GM19239 (cell line): ENCODE measurements around the gene POMT2.
"Not testable (repeated sequence)": the region's sequence is repeated elsewhere in the genome, so short reads cannot be mapped to it uniquely, and the experiment has no call there.

Experiments
- DNase-seq: peaks from one replicate; pipeline ENCODE4 v3.0.0; 2011; ENCODE audit warnings: low spot score; ENCODE audit not compliant: insufficient read length
- FAIRE-seq: peaks from 2 replicates; lab custom pipeline; 2011; peaks lifted over from hg19 to GRCh38; lab: Jason Lieb, UNC

POMT2 gene, protein sequence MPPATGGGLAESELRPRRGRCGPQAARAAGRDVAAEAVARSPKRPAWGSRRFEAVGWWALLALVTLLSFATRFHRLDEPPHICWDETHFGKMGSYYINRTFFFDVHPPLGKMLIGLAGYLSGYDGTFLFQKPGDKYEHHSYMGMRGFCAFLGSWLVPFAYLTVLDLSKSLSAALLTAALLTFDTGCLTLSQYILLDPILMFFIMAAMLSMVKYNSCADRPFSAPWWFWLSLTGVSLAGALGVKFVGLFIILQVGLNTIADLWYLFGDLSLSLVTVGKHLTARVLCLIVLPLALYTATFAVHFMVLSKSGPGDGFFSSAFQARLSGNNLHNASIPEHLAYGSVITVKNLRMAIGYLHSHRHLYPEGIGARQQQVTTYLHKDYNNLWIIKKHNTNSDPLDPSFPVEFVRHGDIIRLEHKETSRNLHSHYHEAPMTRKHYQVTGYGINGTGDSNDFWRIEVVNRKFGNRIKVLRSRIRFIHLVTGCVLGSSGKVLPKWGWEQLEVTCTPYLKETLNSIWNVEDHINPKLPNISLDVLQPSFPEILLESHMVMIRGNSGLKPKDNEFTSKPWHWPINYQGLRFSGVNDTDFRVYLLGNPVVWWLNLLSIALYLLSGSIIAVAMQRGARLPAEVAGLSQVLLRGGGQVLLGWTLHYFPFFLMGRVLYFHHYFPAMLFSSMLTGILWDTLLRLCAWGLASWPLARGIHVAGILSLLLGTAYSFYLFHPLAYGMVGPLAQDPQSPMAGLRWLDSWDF

DNA sequence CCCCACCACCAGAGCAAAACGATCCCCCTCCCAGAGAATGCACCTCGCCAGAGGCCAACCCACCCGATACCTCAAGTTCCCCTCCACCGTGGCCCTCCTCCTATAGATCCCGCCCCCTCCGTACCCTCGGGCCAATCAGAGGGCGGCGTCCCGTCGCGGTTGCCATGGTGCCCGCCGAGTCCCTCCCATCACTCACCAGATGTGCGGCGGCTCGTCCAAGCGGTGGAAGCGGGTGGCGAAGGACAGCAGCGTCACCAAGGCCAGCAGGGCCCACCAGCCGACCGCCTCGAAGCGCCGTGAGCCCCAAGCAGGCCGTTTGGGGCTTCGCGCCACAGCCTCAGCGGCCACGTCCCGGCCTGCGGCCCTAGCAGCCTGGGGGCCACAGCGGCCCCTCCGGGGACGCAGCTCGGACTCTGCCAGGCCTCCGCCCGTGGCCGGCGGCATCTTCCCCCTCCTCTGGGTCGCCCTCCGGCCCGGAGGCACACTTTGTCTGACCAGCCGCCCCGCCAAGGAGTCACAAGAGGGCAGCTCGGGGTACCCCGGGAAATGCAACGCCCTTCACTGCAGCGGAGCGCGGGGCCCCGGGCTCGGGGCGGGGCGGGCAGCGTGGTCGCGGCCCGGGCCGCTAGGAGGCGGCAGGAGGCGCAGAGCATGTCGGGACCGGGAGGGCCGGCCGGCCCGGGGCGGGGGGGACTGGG, at the start of gene POMT2:
TSS of gene POMT2 (minus strand) at position 646 of the 698 bp plus-strand sequence. CDS start at position 444, 202 bp downstream.
- FAIRE-seq (peak; percentile 98), DNase-seq (peak; percentile 71)

DNA sequence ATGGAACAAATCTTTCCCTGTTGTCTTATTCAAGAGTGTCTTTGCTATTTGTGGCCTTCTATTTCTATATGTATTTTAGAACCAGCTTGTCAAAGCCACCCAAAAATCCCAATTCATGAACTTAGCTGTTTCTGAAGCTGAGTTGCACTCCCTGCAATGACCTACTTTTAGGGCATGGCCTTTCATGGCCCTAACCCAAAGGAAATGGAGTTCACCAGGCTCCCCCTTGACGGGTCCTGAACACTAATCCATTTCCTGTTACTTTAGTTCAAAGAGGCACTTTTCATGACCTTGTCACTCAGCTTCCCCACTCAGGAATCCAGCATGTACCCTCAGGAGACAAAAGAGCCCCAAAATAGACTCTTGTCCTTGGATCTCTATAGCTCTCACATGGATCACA, 48.6 kb upstream of the POMT2 start:
- FAIRE-seq (peak; percentile 81), DNase-seq (no peak)

DNA sequence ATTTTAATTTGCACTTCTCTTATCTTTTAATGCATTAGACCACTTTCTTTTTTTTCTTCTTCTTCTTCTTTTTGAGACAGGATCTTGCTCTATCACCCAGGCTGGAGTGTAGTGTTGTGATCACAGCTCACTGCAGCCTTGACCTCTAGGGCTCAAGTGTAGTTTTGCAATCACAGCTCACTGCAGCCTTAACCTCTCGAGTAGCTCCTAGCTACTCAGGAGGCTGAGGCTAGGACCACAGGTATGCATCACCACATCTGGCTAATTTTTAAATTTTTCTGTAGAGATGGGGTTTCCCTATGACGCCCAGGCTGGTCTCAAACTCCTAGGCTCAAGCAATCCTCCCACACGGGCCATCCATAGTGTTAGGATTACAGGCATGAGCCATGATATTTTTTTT, 43.5 kb upstream of the POMT2 start:
- FAIRE-seq (peak; percentile 44), DNase-seq (no peak)

DNA sequence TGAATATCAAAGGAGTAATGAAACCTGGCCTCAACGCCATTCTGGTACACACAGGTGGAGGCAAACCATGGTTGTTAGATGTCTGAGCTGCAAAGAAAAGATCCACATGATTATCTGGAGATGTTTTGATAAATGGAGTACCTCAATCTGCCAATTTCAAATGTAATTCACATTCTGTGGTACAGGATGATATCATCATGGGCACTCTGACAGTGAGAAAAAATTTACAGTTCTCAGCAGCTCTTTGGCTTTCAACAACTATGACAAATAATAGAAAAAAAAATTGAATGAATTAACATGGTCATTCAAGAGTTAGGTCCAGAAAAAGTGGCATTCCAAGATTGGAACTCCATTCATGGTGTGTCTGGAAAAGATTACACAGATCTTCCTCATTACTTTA, 38.9 kb upstream of the POMT2 start:
- DNase-seq (no peak), FAIRE-seq (no peak)

DNA sequence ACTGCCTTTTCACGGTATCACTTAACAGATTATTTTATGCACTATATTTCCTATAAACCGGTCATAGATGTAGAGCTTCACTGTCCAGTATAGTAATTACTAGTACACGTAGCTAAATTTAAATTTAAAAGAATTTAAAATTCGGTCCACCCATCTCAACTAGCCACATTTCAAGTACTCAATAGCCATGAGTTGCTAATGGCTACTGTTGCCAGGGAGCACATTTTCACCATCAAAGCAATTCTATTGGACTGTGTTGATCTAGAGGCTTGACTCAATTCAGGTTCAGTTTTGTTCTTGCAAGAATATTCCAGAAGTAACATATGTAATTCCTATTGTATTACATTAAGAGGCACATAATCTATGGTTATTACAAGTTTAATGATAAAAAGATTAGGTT, 36.2 kb upstream of the POMT2 start:
- FAIRE-seq = no peak

DNA sequence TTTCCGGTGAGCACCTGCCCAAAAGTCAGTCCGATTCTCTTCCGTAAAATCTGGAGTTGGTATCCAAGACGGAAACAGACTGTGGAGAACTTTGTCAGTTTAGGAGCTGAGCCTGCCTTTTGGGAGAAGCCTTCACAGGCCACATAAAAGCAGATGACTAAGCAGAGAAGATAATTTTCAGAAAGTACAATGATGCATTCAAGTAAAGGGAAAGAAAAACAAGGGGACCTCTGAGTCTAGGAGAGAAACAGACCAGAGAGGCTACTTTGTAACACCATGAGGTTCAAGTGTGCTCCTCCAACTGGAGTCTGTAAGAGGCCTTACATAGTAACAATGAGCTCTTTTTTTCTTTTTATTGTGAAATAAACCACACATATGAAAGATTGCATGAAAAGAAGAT, 35.1 kb upstream of the POMT2 start:
- DNase-seq (no peak), FAIRE-seq (peak; percentile 35)

More for the DNA sequence above, 36.2 kb upstream of the POMT2 start:
- DNase-seq = no peak

DNA sequence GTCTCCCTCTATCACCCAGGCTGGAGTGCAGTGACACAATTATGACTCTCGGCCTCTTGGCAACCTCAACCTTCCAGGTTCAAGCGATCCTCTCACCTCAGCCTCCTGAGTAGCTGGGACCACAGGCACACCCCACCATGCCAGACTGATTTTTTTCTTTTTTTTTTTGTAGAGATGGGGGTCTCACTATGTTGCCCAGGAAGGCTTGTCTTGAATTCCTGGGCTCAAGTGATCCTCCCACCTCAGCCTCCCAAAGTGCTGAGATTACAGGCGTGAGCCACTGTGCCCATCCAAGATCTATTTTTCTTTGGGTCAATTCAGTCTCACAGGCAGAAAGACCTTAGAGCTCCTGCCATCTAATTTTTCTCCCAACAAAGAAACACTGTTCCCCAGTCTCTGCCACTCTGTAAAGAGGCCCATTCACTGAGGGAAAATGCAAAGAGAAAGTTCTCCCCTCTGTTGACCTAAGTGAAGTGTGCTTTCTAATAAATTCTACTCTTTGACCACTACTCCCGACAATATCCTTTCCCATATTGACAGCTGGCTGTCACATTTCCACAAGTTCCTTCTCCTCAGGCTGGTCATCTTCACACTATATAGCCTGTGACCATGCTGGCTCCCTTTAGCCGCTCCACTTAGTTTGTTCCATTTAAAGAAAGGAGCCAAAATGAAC, 32.9 kb upstream of the POMT2 start:
- FAIRE-seq (no peak), DNase-seq (no peak)

DNA sequence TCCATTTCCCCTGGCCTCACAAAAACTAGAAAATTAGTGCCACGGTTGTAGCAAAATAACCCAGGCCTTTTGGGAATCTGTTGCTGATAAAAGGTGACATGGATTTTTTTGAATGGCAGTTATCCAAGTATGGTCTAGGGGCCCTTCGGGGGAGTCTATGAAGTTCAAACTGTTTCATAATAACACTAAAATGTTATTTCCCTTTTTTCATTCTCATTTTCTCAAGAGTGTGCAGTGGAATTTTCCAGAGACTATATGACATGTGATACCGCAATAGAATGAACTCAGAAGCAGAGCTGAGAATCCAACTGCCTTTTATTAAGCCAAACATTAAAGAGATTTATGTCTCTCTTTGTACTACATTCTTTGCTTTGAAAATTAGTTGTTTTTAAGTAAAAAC, 27.1 kb upstream of the POMT2 start:
- no peak for DNase-seq
- no peak for FAIRE-seq

DNA sequence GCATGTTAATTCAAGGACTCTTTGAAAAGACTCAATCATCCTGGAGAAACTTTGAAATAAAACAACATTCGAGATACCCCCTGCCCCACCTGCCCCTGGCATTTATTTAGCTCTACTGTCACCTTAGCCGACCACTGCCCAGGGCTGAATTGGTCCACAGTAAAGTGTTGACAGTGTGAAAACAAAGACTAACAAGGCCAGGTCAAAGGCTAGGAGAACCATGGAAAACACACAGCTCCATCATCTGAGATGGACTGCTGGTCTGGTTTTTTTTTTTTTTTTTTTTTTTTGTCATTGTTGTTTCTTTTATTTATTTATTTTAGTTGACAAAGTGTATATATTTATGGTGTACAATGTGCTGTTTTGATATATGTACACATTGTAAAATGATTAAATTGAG, 25.8 kb upstream of the POMT2 start:
- DNase-seq = no peak
- FAIRE-seq = no peak

DNA sequence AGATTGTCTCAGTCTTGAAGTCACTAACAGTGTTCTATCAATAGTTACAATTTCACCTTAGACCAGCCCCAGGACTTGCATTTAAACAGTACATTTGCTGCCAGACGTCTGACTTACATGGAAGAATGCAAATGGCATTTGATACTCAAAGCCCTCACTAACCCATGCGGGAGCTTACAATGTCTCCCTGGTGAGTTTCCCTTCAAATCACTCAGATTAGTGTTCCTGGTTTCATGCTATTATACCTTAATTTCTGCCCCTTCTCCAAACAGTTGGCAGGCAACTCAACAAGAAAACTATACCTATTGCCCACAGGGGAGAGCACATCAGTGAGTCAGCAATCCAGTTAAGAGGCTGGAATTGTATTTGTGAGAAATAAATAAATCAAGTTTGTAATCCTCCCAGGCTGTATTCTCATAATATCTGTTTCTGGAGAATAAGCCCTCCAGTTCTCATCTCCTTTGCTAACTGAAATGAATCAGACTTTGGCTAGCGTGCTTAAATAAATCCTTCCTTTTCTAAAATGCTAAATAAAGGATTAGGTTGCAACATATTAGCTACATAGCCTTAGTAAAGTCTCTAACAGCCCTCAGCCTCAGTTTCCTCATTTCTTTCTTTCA, 23.8 kb upstream of the POMT2 start:
- FAIRE-seq = peak; percentile 14
- no peak for DNase-seq

DNA sequence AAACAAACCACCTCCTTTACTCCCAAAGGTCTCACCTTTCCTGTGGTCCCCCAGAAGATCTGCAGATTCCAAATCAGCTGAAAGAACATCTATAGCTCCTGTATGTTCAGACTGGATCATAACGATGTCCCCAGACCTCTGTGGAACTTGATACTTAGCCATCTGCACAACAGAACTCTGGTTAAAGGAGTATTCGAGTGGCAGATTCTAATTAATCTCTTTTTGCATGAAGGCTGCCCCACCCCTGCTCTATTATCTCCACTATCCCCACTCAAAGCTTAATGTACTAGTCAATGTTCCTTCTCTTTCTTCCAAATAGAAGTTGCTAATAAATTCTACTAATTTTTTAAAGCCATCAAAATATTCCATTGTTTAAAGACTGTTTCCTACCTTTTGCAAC, 23.0 kb upstream of the POMT2 start:
- FAIRE-seq (no peak), DNase-seq (no peak)

DNA sequence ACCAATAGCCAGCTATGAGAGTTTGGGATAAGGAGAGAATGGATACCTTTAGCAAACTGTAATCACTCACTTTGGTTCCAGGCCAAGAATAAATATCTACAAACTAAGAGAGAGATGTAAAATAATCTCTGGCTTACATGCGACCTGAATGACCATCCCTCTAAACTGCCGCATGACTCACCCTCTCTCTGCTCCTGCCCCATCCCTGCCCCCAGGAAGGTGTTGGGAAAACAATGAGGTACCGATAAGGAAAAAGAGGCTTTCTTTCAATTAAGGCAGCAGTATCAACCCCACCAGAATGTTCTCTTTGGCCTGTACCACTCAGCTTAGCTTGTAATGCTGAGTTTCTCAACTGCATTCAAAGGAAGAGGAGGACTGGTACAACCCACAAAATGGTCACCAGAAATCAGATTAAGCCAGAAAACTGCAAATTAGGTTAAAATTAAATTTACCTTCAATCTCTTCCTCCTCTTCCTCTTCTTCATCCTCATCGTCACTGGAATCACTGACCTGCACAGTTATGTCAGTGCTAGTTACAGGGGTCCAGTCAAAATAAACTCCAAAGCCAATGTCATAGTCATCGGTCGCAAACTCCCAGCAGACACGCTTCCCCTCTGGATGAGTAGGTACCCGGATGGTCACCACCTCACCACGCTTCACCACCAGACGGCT, 22.2 kb upstream of the POMT2 start:
- DNase-seq (no peak), FAIRE-seq (no peak)

DNA sequence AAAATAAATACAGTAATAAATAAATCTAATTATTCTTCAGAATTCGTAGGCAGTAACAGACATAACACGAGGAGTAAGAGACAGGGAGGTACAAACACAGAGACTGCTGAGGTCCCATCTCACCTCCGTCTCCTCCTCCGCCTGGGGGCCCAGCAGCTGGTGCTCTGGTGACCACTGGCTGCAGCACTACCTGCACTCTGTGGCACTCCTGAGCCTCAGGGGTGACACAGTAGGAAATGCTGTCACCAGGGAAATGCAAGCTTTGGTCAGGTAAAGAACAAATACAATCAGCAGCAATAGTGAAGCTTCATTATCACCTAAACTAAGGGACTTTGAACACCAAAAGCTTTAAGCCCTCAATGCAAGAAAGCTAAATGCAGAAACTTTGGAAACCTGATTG, 19.7 kb upstream of the POMT2 start:
- DNase-seq (no peak), FAIRE-seq (no peak)

DNA sequence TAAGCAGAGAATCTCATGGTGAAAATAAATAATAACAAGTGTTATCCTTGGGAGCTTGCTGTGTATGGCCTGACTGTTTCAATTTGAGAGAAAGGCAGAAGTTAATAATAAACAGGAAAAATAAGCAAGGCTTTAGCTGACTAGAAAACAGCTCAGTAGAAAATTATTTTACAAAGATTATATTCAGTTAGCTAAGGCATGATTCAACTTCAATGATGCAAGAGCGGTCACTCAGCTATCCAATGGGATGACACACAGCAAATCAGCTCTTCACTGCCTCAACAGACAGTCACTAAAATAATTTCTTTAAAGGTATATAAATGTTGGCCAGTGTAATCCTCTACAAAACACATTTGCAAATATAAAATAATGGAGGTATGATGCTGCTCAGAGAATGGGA, 18.7 kb upstream of the POMT2 start:
- no peak for DNase-seq
- FAIRE-seq = no peak

DNA sequence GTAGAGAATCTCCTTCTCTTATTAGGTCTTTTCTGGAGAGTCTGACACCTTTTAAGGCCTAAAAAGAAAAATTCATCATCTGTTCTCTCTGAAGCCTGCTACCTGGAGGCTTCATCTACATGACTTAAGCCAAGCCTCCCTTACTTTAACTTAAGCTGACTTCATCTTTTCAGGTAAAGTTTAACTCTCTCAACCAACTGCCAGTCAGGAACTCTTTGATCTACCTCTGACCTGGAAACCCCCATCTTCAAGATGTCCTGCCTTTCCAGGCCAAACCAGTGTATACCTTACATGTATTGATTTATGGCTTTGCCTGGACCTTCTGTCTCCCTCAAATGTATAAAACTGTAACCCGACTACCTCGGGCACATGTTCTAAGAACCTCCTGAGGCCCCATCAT, 17.6 kb upstream of the POMT2 start:
- FAIRE-seq (no peak), DNase-seq (no peak)

DNA sequence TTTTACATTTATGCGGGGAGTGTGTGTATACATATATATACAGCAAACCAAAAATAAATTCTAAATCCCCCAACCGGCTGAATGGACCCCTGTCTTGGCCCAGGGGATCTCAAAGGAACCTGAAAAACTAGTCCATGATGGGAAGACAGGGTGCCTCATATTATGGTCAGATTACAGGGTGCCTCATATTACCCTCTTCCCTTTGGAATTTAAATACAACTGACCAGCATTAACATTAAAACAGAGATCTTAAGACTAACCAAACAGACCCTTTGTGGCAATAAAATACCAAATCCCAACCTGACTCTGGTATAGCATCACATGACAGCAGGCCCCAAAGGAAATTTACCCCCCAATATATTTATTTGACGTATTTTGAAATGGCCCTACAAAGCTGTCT, 17.2 kb upstream of the POMT2 start:
- DNase-seq (no peak), FAIRE-seq (no peak)

DNA sequence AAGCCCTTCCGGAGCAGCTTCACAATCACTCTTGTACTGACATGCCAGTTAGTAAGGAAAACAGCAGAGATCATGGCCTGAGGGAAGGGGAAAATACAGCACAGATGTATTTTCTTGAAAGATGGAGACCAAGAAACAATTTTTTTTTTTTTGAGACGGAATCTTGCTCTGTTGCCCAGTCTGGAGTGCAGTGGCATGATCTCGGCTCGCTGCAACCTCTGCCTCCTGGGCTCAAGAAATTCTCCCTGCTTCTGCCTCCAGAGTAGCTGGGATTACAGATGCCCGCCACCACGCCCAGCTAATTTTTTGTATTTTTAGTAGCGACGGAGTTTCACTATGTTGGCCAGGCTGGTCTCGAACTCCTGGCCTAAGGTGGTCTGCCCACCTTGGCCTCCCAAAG, 16.6 kb upstream of the POMT2 start:
- DNase-seq, FAIRE-seq: not testable (repeated sequence)

DNA sequence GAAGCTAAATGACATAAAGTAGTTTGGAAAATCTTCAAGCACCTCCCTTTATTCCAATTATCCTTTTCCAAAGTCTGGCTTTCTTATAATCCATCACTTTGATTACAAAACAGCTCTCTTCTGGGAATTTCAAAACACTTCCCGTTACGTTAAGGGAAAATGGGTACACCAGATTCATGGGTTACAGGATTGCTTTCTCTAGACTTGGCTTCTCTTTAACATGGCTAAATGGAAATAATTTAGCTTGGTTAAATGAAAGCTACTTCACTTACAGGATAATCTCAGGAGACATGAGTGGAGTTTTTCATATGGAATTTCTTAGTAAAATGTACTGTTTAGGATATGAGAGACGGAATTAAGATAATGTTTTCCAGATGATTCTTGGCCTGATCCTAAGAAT, 14.9 kb upstream of the POMT2 start:
- FAIRE-seq = no peak
- no peak for DNase-seq

DNA sequence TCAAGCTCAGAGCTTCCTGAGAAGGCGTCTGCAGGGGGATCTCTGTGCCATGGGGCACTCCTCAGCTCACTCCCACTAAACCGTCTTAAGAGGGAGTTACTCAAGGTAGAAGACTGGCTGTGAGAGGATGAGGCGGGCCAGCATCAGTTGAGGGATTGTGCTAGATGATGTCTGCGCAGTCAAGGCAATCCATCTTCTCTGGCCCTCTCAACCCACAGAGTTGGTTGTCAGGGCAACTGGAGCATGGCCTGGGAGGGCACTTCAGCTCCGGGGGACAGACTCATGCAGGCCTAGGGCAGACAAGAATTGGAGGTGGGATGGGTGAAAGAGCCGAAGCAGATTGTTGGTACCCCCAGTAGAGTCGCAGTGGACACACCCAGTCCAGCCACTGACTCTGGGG, 9.2 kb upstream of the POMT2 start:
- FAIRE-seq (no peak), DNase-seq (no peak)

DNA sequence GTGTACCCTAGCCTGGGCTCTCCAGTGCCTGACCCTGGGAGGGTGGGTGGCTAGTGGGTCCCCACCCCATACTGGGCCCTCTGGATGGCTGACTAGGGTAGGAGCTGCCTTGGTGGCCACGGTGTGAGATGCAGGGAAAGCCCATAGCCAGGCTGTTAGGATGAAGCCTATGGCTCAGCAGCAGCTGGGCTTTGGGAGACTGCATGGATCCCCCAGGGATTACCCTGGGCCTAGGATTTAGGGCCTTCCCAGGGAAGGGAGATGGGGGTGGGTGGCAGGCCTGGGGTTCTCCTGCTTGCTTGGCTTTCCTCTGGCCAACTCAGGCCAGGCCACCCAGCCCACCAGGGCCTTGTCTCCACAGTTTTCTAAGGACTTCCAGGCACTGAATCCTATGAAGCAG, 6.4 kb upstream of the POMT2 start:
- DNase-seq = no peak
- FAIRE-seq = no peak
